PC-9 (cell line): ENCODE measurements around the gene PRCC.

Experiments
- CTCF ChIP-seq: fragments of 200-600 bp; sonication (generic); conservative IDR thresholded peaks from 2 replicates; pipeline ENCODE4 v1.6.1; 2017; ENCODE audit warnings: mixed run types, antibody characterized with exemption, mild to moderate bottlenecking, moderate library complexity
- EZH2 ChIP-seq: fragments of 200-600 bp; sonication (generic); IDR thresholded peaks from 2 replicates; pipeline ENCODE4 v1.8.0; 2017; ENCODE audit warnings: antibody characterized with exemption, low read depth

GRCh38 chr1:156772728-156773497, 5.6 kb downstream of the PRCC start:
- TF ChIP-seq CTCF: no peak
- TF ChIP-seq EZH2: no peak
